ENCODE measurements around the gene CDRT4. TPM values are rescaled to one million over a fixed set of nuclear protein-coding genes. Genes with fewer than 3 reads are reported as not detected.

Gene CDRT4
- total RNA-seq, 4 donors from 2014 or later, result 1.8 to 8.7 (median 7.0) TPM

- TF ChIP-seq, protein P1, sequence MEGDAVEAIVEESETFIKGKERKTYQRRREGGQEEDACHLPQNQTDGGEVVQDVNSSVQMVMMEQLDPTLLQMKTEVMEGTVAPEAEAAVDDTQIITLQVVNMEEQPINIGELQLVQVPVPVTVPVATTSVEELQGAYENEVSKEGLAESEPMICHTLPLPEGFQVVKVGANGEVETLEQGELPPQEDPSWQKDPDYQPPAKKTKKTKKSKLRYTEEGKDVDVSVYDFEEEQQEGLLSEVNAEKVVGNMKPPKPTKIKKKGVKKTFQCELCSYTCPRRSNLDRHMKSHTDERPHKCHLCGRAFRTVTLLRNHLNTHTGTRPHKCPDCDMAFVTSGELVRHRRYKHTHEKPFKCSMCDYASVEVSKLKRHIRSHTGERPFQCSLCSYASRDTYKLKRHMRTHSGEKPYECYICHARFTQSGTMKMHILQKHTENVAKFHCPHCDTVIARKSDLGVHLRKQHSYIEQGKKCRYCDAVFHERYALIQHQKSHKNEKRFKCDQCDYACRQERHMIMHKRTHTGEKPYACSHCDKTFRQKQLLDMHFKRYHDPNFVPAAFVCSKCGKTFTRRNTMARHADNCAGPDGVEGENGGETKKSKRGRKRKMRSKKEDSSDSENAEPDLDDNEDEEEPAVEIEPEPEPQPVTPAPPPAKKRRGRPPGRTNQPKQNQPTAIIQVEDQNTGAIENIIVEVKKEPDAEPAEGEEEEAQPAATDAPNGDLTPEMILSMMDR (IDR thresholded peaks at IDR 0.05; ENCODE audit: low read depth), result no peak
Observed at GRCh38 chr17:15448580-15448956, 18.9 kb downstream of the CDRT4 start.

DNA sequence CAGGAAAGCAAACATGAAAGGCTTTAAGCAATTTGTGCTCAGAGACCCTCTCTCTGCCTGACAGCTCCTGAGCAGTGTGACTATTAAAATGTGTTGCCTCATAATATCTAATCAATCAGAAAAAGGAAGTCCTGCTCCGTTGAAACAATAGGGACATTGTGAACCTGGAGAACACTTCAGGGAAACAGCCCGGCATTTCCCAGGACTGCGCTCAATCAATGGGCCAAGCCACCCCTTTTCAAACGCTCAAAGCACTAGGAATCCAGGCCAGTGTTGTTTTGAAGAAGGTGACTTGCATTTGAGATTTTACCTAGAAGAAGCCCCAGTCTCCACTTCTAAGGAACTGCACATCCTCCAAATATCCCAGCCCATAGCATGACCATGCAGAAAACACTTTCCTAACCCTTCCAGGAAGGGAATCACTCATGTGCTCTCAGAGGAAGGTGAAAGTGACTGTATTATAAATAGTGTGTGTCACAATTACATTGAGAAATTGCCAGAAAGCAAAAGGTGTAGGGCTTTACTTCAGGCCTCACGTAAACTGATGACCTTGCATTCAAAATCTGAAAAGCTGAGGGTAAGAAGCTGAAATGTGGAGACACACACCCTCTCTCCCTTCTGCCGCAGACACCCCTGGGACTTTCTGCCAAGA, 19.4 kb downstream of the CDRT4 start:
- TF ChIP-seq, protein P1 (IDR thresholded peaks at IDR 0.05; ENCODE audit: low read depth), result no peak

- TF ChIP-seq, protein P1 (IDR thresholded peaks at IDR 0.05; ENCODE audit: low read depth), result no peak
Observed at GRCh38 chr17:15446036-15446435, 21.4 kb downstream of the CDRT4 start.

- TF ChIP-seq, protein P1 (IDR thresholded peaks at IDR 0.05; ENCODE audit: low read depth), result no peak
Observed at GRCh38 chr17:15444805-15445204, 22.6 kb downstream of the CDRT4 start.

GRCh38 chr17:15442311-15443180, 24.9 kb downstream of the CDRT4 start:
- TF ChIP-seq, protein P1 (IDR thresholded peaks at IDR 0.05; ENCODE audit: low read depth), result no peak

DNA sequence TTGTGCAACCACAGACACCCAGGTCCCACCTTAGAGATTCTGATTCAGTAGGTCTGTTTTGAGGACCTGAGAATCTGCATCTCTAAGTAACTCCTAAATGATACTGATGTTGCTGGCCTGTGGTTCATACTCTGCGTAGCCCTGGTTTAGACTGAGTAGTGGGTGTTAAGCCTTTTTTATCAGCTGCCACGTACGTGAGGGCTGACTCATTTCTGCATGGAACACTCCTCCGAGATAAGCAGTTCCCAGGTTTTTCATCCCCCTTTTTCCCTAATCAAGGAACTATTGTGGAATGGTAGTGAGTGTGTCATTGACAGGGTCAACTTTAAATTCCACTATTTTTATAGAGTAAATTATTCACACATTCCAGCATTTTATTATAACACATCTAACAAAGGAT, 26.1 kb downstream of the CDRT4 start:
- TF ChIP-seq, protein P1 (IDR thresholded peaks at IDR 0.05; ENCODE audit: low read depth), result no peak

GRCh38 chr17:15440347-15440746, 27.1 kb downstream of the CDRT4 start:
- TF ChIP-seq, protein P1 (IDR thresholded peaks at IDR 0.05; ENCODE audit: low read depth), result no peak

All from subcutaneous adipose tissue (tissue), 4 donors.